ENCODE measurements around the gene ADARB1. TPM values are rescaled to one million over a fixed set of nuclear protein-coding genes. Genes with fewer than 3 reads are reported as not detected.

ADARB1 gene
- total and polyA plus RNA-seq, 8 donors, result 3.2 to 33.9 (median 9.4) TPM

DNA sequence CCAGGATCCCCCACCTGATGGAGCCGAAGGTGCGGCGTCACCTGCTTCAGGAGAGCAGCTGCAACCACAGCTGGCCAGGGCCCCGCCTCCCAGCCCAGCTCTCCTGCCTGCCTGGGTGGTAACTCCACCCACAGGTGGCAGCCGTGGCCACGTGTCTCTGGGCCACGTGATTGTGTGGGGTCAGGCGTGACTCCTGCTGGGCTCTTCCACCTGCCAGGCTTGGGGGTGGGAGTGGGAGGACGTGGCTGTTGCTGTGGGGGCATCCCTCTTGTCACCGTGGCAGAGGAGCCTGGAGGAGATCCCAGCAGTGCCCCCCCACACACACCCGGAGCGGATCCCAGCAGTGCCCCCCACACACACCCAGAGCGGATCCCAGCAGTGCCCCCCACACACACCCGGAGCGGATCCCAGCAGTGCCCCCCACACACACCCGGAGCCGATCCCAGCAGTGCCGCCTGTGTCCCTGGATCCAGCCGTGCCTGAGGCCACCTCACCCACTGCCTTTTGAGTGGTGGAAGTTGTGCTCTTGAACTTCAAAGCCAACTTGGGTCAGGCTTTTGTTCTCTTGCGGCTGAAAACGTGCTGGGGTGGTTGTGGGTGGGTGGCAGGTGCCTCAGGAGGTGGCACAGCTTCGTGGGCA lies 181.1 kb downstream of the ADARB1 start:
- Histone ChIP-seq H3K36me3 (no peaks in the 10 kb centered on the region), H3K9me3 (no peaks in the 10 kb centered on the region), H3K4me1 (peaks cover 0 to 6% (median 0%) of the 10 kb centered on the region in 4 donors), H3K4me3 (no peak overlapping the region), H3K27ac (no peak overlapping the region), H3K27me3 (peaks cover 0 to 68% (median 40%) of the 10 kb centered on the region in 3 donors)
- TF ChIP-seq POLR2A (IDR thresholded peaks at IDR 0.05), result no peak
- TF ChIP-seq POLR2AphosphoS5 (IDR thresholded peaks at IDR 0.05), result no peak
- TF ChIP-seq, protein P1, sequence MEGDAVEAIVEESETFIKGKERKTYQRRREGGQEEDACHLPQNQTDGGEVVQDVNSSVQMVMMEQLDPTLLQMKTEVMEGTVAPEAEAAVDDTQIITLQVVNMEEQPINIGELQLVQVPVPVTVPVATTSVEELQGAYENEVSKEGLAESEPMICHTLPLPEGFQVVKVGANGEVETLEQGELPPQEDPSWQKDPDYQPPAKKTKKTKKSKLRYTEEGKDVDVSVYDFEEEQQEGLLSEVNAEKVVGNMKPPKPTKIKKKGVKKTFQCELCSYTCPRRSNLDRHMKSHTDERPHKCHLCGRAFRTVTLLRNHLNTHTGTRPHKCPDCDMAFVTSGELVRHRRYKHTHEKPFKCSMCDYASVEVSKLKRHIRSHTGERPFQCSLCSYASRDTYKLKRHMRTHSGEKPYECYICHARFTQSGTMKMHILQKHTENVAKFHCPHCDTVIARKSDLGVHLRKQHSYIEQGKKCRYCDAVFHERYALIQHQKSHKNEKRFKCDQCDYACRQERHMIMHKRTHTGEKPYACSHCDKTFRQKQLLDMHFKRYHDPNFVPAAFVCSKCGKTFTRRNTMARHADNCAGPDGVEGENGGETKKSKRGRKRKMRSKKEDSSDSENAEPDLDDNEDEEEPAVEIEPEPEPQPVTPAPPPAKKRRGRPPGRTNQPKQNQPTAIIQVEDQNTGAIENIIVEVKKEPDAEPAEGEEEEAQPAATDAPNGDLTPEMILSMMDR (IDR thresholded peaks at IDR 0.05), result no peak
- no peak for TF ChIP-seq EP300 (IDR thresholded peaks at IDR 0.05)
- no peak for DNase-seq
- WGBS, 5 donors, result 40 to 72% (median 70%) methylated on average over 2 to 22 of the region's 22 CpGs
- intact Hi-C loops (cut with DNase I; ENCODE audit: low total_unique reads), result no loop called here

DNA sequence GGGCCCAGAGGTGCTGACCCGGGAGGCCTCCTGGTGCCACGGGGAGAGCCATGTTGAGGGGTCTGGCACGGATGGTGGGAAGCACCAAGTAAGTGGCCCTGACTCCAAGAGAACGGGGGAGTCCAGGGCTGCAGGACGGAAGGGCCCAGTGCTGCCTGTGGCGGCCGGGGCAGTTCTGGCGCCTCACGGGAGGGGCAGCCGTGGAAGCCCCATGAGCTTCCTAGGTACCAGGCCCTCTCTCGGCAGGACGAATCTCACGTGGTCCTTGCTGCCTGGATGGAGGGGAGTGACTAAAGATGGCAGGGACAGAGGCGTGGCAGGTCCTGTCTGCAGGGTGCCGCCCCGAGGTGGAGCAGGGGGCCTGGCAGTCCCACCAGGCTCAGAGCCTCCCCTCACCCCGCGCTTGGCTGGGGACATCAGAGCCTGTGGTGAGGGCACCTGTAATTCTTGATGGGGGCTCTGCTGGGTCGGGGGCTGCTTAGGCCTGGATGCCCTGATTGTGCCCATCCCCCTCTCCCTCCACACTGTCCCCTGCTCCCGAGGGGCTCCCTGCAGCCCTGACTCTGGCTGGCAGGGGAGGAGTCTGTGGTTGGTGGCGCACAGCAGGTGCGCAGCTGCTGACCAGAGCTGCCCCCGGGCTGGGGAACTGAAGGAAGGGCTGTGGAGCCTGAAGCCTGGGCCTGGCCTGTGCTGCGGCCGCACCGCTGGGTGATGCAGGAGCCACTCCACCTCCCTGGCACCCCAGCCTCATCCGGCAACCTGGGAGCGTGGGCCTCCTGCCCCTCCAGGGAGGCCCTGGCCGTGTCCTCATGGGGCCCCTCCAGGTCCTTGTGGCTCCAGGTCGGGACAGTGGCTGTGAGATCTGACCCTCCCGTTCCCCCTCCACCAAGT lies 181.9 kb downstream of the ADARB1 start:
- H3K9me3 ChIP-seq, result no peaks in the 10 kb centered on the region
- 70 to 84% (median 78%) methylated on average over 19 to 31 of the region's 31 CpGs for WGBS, 5 donors
- no peak overlapping the region for H3K27ac ChIP-seq
- H3K36me3 ChIP-seq, result no peaks in the 10 kb centered on the region
- H3K4me1 ChIP-seq, result peaks cover 0 to 6% (median 0%) of the 10 kb centered on the region in 4 donors
- intact Hi-C loops (cut with DNase I; ENCODE audit: low total_unique reads), result no loop called here
- peaks cover 0 to 68% (median 40%) of the 10 kb centered on the region in 3 donors for H3K27me3 ChIP-seq
- H3K4me3 ChIP-seq, result no peak overlapping the region
- TF ChIP-seq POLR2AphosphoS5 (IDR thresholded peaks at IDR 0.05) (no peak), EP300 (IDR thresholded peaks at IDR 0.05) (no peak), POLR2A (IDR thresholded peaks at IDR 0.05) (no peak)
- TF ChIP-seq, protein P1 (IDR thresholded peaks at IDR 0.05), result no peak
- no peak for DNase-seq

DNA sequence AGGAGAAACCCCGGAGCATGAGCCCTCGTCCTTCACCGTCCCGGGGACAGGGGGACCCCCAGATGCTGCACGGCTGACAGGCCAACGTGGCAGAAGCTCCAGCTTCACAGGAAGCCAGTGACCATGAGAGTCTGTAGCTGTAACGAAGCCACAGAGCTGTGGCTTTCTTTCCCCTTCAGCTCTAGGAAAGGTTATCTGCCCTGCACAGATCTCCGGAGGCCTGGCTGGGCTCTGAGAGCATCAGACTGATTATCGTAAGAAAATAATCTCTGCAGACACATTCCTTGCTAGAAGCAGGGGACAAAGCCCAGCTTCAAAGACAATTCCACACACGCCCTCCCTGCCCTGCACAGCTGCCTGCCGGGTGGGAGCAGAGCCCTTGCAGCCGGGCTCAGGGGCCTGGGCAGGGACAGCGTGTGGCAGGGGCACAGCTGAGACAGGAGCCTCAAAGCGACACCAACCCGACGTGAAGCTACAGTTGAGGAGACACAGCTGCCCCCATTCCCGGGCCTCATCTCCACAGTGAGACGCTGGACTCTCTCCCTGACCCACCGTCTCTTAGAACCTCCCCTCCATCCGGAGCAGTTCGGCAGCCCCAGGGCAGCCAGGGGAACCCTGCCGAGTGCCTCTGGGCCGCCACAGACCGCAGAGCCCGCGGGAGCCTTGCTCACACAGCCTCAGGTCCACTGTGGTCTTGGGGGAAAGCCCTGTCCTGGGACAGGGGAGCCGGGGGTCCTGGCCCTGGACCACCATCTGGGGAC lies 182.7 kb downstream of the ADARB1 start:
- TF ChIP-seq, protein P1 (IDR thresholded peaks at IDR 0.05), result no peak
- TF ChIP-seq POLR2AphosphoS5 (IDR thresholded peaks at IDR 0.05) (no peak), EP300 (IDR thresholded peaks at IDR 0.05) (no peak)
- peak in 1 of 2 donors; percentile 33 for DNase-seq
- WGBS, 5 donors, result 40 to 46% (median 42%) methylated on average over 17 to 27 of the region's 27 CpGs
- Histone ChIP-seq H3K4me3 (no peak overlapping the region), H3K36me3 (no peaks in the 10 kb centered on the region), H3K27ac (no peak overlapping the region), H3K4me1 (peaks cover 0 to 6% (median 0%) of the 10 kb centered on the region in 4 donors), H3K9me3 (no peaks in the 10 kb centered on the region), H3K27me3 (peaks cover 0 to 68% (median 40%) of the 10 kb centered on the region in 3 donors)
- intact Hi-C loops (cut with DNase I; ENCODE audit: low total_unique reads), result no loop called here

All from stomach (tissue), 9 donors.